Neural cell (in vitro differentiated cells): Measurements from ENCODE around the gene ATXN1L. TPM values are rescaled to one million over a fixed set of nuclear protein-coding genes. Genes with fewer than 3 reads are reported as not detected.

Source experiments
- H2AFZ ChIP-seq: fragments of 200-600, 300-800 bp; sonication (generic), shearing (Covaris generic); 2 replicates; pipeline ENCODE4 v1.6.0; 2014; ENCODE audit warnings: low read depth, mild to moderate bottlenecking, antibody characterized with exemption, low read length, moderate library complexity
- H3F3A ChIP-seq: fragments of 200-600 bp; shearing (Covaris generic); 2 replicates; pipeline ENCODE4 v1.6.1; 2016; ENCODE audit warnings: mild to moderate bottlenecking, moderate library complexity, mixed read lengths, antibody characterized with exemption, low read length; ENCODE audit not compliant: insufficient read depth, poor library complexity, severe bottlenecking
- H3K27ac ChIP-seq: fragments of 200-600, 300-800 bp; sonication (generic), shearing (Covaris generic); 2 replicates; pipeline ENCODE4 v1.5.1; 2014; ENCODE audit warnings: mild to moderate bottlenecking, low read length, moderate library complexity
- H3K27me3 ChIP-seq: fragments of 300-800, 200-600 bp; sonication (generic), shearing (Covaris generic); 2 replicates; pipeline ENCODE4 v1.6.0; 2014; ENCODE audit warnings: mild to moderate bottlenecking, low read depth, low read length, moderate library complexity; ENCODE audit not compliant: insufficient read depth
- H3K36me3 ChIP-seq: fragments of 300-800, 200-600 bp; sonication (generic), shearing (Covaris generic); 2 replicates; pipeline ENCODE4 v1.5.1; 2014; ENCODE audit warnings: mild to moderate bottlenecking, antibody characterized with exemption, low read length, moderate library complexity; ENCODE audit not compliant: insufficient read depth
- H3K4me2 ChIP-seq: fragments of 300-800, 200-600 bp; sonication (generic), shearing (Covaris generic); 2 replicates; pipeline ENCODE4 v1.6.0; 2014; ENCODE audit warnings: mild to moderate bottlenecking, low read length
- H3K4me3 ChIP-seq: fragments of 300-800, 200-600 bp; sonication (generic), shearing (Covaris generic); 2 replicates; pipeline ENCODE4 v1.5.1; 2014; ENCODE audit warnings: mild to moderate bottlenecking, low read length, moderate library complexity
- H3K79me2 ChIP-seq: fragments of 200-600 bp; shearing (Covaris generic); replicated peaks from 2 replicates; pipeline ENCODE4 v1.6.0; 2014; ENCODE audit warnings: mild to moderate bottlenecking, low read length, moderate library complexity; ENCODE audit not compliant: insufficient read depth
- H3K9ac ChIP-seq: fragments of 300-800, 200-600 bp; sonication (generic), shearing (Covaris generic); 2 replicates; pipeline ENCODE4 v1.6.1; 2016; ENCODE audit warnings: mild to moderate bottlenecking, low read length, mixed read lengths
- H3K9me2 ChIP-seq: fragments of 200-600 bp; shearing (Covaris generic); 2 replicates; pipeline ENCODE4 v1.6.1; 2016; ENCODE audit warnings: mild to moderate bottlenecking, low read length, mixed read lengths; ENCODE audit not compliant: insufficient read depth
- H3K9me3 ChIP-seq: fragments of 200-600, 300-800 bp; sonication (generic), shearing (Covaris generic); 2 replicates; pipeline ENCODE4 v1.6.1; 2016; ENCODE audit warnings: mild to moderate bottlenecking, mixed run types, low read length, moderate library complexity, mixed read lengths
- H4K20me1 ChIP-seq: fragments of 200-600 bp; shearing (Covaris generic); 2 replicates; pipeline ENCODE4 v1.6.1; 2016; ENCODE audit warnings: mild to moderate bottlenecking, mixed run types; ENCODE audit not compliant: insufficient read depth
- CTCF ChIP-seq: fragments of 450-650 bp; IDR thresholded peaks from 2 replicates; pipeline ENCODE4 v1.5.1; 2014; ENCODE audit warnings: antibody characterized with exemption, mild to moderate bottlenecking, moderate library complexity; ENCODE audit not compliant: poor library complexity, severe bottlenecking
- EP300 ChIP-seq: fragments of 450-650 bp; conservative IDR thresholded peaks from 2 replicates; pipeline ENCODE4 v1.6.1; 2014; ENCODE audit warnings: antibody characterized with exemption, mild to moderate bottlenecking, moderate library complexity; ENCODE audit not compliant: poor library complexity, severe bottlenecking
- EZH2 ChIP-seq: fragments of 200-600, 300-800 bp; shearing (Covaris generic), sonication (generic); IDR thresholded peaks from 2 replicates; pipeline ENCODE4 v1.6.1; 2014; ENCODE audit warnings: antibody characterized with exemption, low read length, borderline replicate concordance, mild to moderate bottlenecking; ENCODE audit not compliant: insufficient read depth, poor library complexity, severe bottlenecking
- MXI1 ChIP-seq: fragments of 450-650 bp; conservative IDR thresholded peaks from 2 replicates; pipeline ENCODE4 v1.6.1; 2014; ENCODE audit warnings: antibody characterized with exemption, mild to moderate bottlenecking; ENCODE audit not compliant: poor library complexity, severe bottlenecking
- POLR2AphosphoS5 ChIP-seq: IDR thresholded peaks from 2 replicates; pipeline ENCODE4 v1.6.1; 2012
- RAD21 ChIP-seq: fragments of 450-650 bp; conservative IDR thresholded peaks from 2 replicates; pipeline ENCODE4 v1.6.1; 2014; ENCODE audit warnings: antibody characterized with exemption, mild to moderate bottlenecking, moderate library complexity
- REST ChIP-seq: IDR thresholded peaks from 2 replicates; pipeline ENCODE4 v1.6.1; 2012; ENCODE audit warnings: borderline replicate concordance
- SMC3 ChIP-seq: fragments of 450-650 bp; conservative IDR thresholded peaks from 2 replicates; pipeline ENCODE4 v1.6.1; 2014; ENCODE audit warnings: antibody characterized with exemption, mild to moderate bottlenecking, moderate library complexity; ENCODE audit not compliant: poor library complexity
- TAF1 ChIP-seq: IDR thresholded peaks from 2 replicates; pipeline ENCODE4 v1.6.1; 2012; ENCODE audit warnings: low read depth
- polyA plus RNA-seq: library from polyadenylated mRNA; depleted of rRNA; stranded (reverse); fragments of >200 nt; gene quantifications from 2 replicates; pipeline ENCODE4 v1.2.3, GENCODE V29; 2014

ATXN1L gene
- polyA plus RNA-seq, 1 donor from 2014 or later, result 9.5 TPM

GRCh38 chr16:71796501-71797097 lies 49.2 kb upstream of the ATXN1L start:
- H3K36me3 ChIP-seq, result no peaks in the 10 kb centered on the region
- H3K4me3 ChIP-seq, result no peak overlapping the region
- H3K9me3 ChIP-seq, result no peaks in the 10 kb centered on the region
- H3K79me2 ChIP-seq, result peaks cover 60% of the 10 kb centered on the region
- H3K9ac ChIP-seq, result no peak overlapping the region
- no peak overlapping the region for H2AFZ ChIP-seq
- no peaks in the 10 kb centered on the region for H3K9me2 ChIP-seq
- H3F3A ChIP-seq, result no peaks in the 10 kb centered on the region
- no peaks in the 10 kb centered on the region for H3K27me3 ChIP-seq
- no peaks in the 10 kb centered on the region for H4K20me1 ChIP-seq
- TF ChIP-seq CTCF, result no peak
- no peak for TF ChIP-seq EP300
- no peak for TF ChIP-seq TAF1
- no peak for TF ChIP-seq MXI1
- TF ChIP-seq SMC3, result no peak
- TF ChIP-seq REST, result no peak
- no peak for TF ChIP-seq POLR2AphosphoS5
- no peak for TF ChIP-seq EZH2
- no peak for TF ChIP-seq RAD21
- no peak overlapping the region for H3K4me2 ChIP-seq
- no peak overlapping the region for H3K27ac ChIP-seq

GRCh38 chr16:71803305-71803690 lies 42.5 kb upstream of the ATXN1L start:
- Histone ChIP-seq H4K20me1 (no peaks in the 10 kb centered on the region), H3F3A (no peaks in the 10 kb centered on the region), H3K9me3 (no peaks in the 10 kb centered on the region), H3K27ac (no peak overlapping the region), H2AFZ (no peak overlapping the region), H3K9ac (no peak overlapping the region), H3K9me2 (no peaks in the 10 kb centered on the region), H3K36me3 (no peaks in the 10 kb centered on the region), H3K79me2 (peaks cover 55% of the 10 kb centered on the region), H3K4me2 (no peak overlapping the region), H3K4me3 (no peak overlapping the region), H3K27me3 (no peaks in the 10 kb centered on the region)
- TF ChIP-seq MXI1, result no peak
- no peak for TF ChIP-seq TAF1
- TF ChIP-seq RAD21, result no peak
- no peak for TF ChIP-seq SMC3
- no peak for TF ChIP-seq CTCF
- TF ChIP-seq POLR2AphosphoS5, result no peak
- TF ChIP-seq EZH2, result no peak
- TF ChIP-seq EP300, result no peak
- no peak for TF ChIP-seq REST
